IMR-90 (cell line): ENCODE results near the gene DGKG. TPM values are rescaled to one million over a fixed set of nuclear protein-coding genes. Genes with fewer than 3 reads are reported as not detected.

Experiments
- ATAC-seq: fragments of 200-7000 bp; cut with Tn5 transposase; 2 replicates; pipeline ENCODE4 v1.9.1; 2020; ENCODE audit warnings: low read depth, mild to moderate bottlenecking, moderate library complexity
- BruUV-seq: library from RNA; stranded (reverse); fragments of 400-500 nt; replicated peaks from 2 replicates; lab custom pipeline; 2021; lab: Mats Ljungman, UMichigan
- CTCF ChIA-PET: fragments of 300-600 bp; formaldehyde crosslinking; extraction: SDS; loops from one replicate; lab custom pipeline; 2021; ENCODE audit warnings: antibody characterized with exemption; lab: Yijun Ruan, JAX
- POLR2A ChIA-PET: fragments of 300-600 bp; sonication (Branson Sonifier 250); formaldehyde crosslinking; loops from one replicate; lab custom pipeline; 2022; ENCODE audit warnings: antibody characterized with exemption; ENCODE audit not compliant: unreplicated experiment; lab: Charles Lee
- DNase-seq: peaks from one replicate; pipeline ENCODE4 v3.0.0; 2013
- H2AFZ ChIP-seq: replicated peaks from 2 replicates; pipeline ENCODE3; 2013; ENCODE audit warnings: low read length, mild to moderate bottlenecking; ENCODE audit not compliant: poor library complexity
- H2AK5ac ChIP-seq: 2 replicates; pipeline ENCODE4 v1.6.1; 2013; ENCODE audit warnings: low read depth, low read length, inconsistent platforms
- H2AK9ac ChIP-seq: replicated peaks from 2 replicates; pipeline ENCODE3; 2013; ENCODE audit warnings: mild to moderate bottlenecking, low read depth, low read length, moderate library complexity; ENCODE audit not compliant: poor library complexity
- H2BK120ac ChIP-seq: 2 replicates; pipeline ENCODE4 v1.6.1; 2013; ENCODE audit warnings: low read depth, low read length, inconsistent platforms
- H2BK15ac ChIP-seq: 3 replicates; pipeline ENCODE4 v1.6.1; 2013; ENCODE audit warnings: low read depth, low read length, inconsistent platforms
- H2BK20ac ChIP-seq: 2 replicates; pipeline ENCODE4 v1.6.1; 2013; ENCODE audit warnings: low read depth, mild to moderate bottlenecking, inconsistent platforms, low read length, moderate library complexity
- H2BK5ac ChIP-seq: 2 replicates; pipeline ENCODE4 v1.6.1; 2013; ENCODE audit warnings: mild to moderate bottlenecking, low read depth, low read length, inconsistent platforms; ENCODE audit not compliant: poor library complexity, severe bottlenecking
- H3K14ac ChIP-seq: replicated peaks from 2 replicates; pipeline ENCODE4 v1.6.1; 2013; ENCODE audit warnings: low read depth, low read length, inconsistent platforms
- H3K18ac ChIP-seq: 2 replicates; pipeline ENCODE4 v1.6.1; 2013; ENCODE audit warnings: low read depth, low read length, control low read depth
- H3K23ac ChIP-seq: 2 replicates; pipeline ENCODE4 v1.6.1; 2013; ENCODE audit warnings: low read depth, low read length, inconsistent platforms
- H3K27ac ChIP-seq: 2 replicates; pipeline ENCODE4 v1.5.1; 2013; ENCODE audit warnings: mild to moderate bottlenecking, control low read depth, low read length; ENCODE audit not compliant: insufficient read depth
- H3K27me3 ChIP-seq: 2 replicates; pipeline ENCODE4 v1.6.1; 2013; ENCODE audit warnings: low read length; ENCODE audit not compliant: control insufficient read depth, insufficient read depth
- H3K36me3 ChIP-seq: 2 replicates; pipeline ENCODE4 v1.6.1; 2013; ENCODE audit warnings: low read length, mixed read lengths; ENCODE audit not compliant: control insufficient read depth, insufficient read depth
- H3K4ac ChIP-seq: 2 replicates; pipeline ENCODE4 v1.6.1; 2013; ENCODE audit warnings: low read depth, low read length, inconsistent platforms
- H3K4me1 ChIP-seq: 2 replicates; pipeline ENCODE4 v1.6.1; 2013; ENCODE audit warnings: low read length, mixed read lengths; ENCODE audit not compliant: control insufficient read depth, insufficient read depth
- H3K4me2 ChIP-seq: 2 replicates; pipeline ENCODE4 v1.6.1; 2013; ENCODE audit warnings: low read depth, mild to moderate bottlenecking, control low read depth, low read length, moderate library complexity
- H3K4me3 ChIP-seq: 2 replicates; pipeline ENCODE4 v1.5.1; 2013; ENCODE audit warnings: low read depth, mild to moderate bottlenecking, control low read depth, low read length, moderate library complexity; ENCODE audit not compliant: insufficient read depth
- H3K56ac ChIP-seq: 2 replicates; pipeline ENCODE4 v1.6.1; 2013; ENCODE audit warnings: low read length, inconsistent platforms; ENCODE audit not compliant: insufficient read depth; ENCODE audit errors: extremely low read depth
- H3K79me1 ChIP-seq, 2 experiments: 2 replicates each; pipeline ENCODE4 v1.6.1; 2013; ENCODE audit warnings: low read length in 2 of 2, inconsistent platforms in 1 of 2, low read depth in 1 of 2
- H3K9ac ChIP-seq: 2 replicates; pipeline ENCODE4 v1.6.1; 2013; ENCODE audit warnings: low read depth, low read length, control low read depth
- H3K9me1 ChIP-seq: 2 replicates; pipeline ENCODE4 v1.6.1; 2013; ENCODE audit warnings: low read length, inconsistent platforms; ENCODE audit not compliant: insufficient read depth
- H3K9me3 ChIP-seq: 2 replicates; pipeline ENCODE4 v1.6.1; 2013; ENCODE audit warnings: low read length; ENCODE audit not compliant: control insufficient read depth, insufficient read depth
- H4K20me1 ChIP-seq: 2 replicates; pipeline ENCODE4 v1.6.1; 2013; ENCODE audit warnings: low read length, inconsistent platforms; ENCODE audit not compliant: insufficient read depth
- H4K5ac ChIP-seq: 2 replicates; pipeline ENCODE4 v1.6.1; 2013; ENCODE audit warnings: mild to moderate bottlenecking, low read depth, low read length, control low read depth
- H4K8ac ChIP-seq, 2 experiments: 2 replicates each; pipeline ENCODE4 v1.6.1; 2013; ENCODE audit warnings: low read depth in 2 of 2, low read length in 2 of 2, control low read depth in 1 of 2, inconsistent platforms in 1 of 2
- H4K91ac ChIP-seq: 2 replicates; pipeline ENCODE4 v1.6.1; 2013; ENCODE audit warnings: low read depth, low read length, inconsistent platforms; ENCODE audit not compliant: insufficient read depth
- BHLHE40 ChIP-seq: fragments of 150-350 bp; IDR thresholded peaks from 2 replicates; pipeline ENCODE4 v1.6.1; 2016; ENCODE audit warnings: mild to moderate bottlenecking, low read depth, low read length
- CEBPB ChIP-seq: IDR thresholded peaks from 2 replicates; pipeline ENCODE4 v1.6.1; 2012; ENCODE audit warnings: low read depth, low read length, improper control_type of control experiment
- CHD1 ChIP-seq: IDR thresholded peaks from 2 replicates; pipeline ENCODE4 v1.6.1; 2012; ENCODE audit warnings: low read depth, low read length, improper control_type of control experiment
- ELK1 ChIP-seq: fragments of 150-350 bp; IDR thresholded peaks from 2 replicates; pipeline ENCODE4 v1.6.1; 2016; ENCODE audit warnings: low read depth, mild to moderate bottlenecking, low read length, moderate library complexity, borderline replicate concordance
- FOS ChIP-seq: fragments of 150-350 bp; IDR thresholded peaks from 2 replicates; pipeline ENCODE4 v1.6.1; 2016; ENCODE audit warnings: low read depth, low read length
- MAFK ChIP-seq: IDR thresholded peaks from 2 replicates; pipeline ENCODE4 v1.6.1; 2012; ENCODE audit warnings: low read depth, low read length, improper control_type of control experiment
- MAZ ChIP-seq: IDR thresholded peaks from 2 replicates; pipeline ENCODE4 v1.6.1; 2012; ENCODE audit warnings: low read depth, mild to moderate bottlenecking, low read length, improper control_type of control experiment, moderate library complexity, borderline replicate concordance
- MXI1 ChIP-seq: IDR thresholded peaks from 2 replicates; pipeline ENCODE4 v1.6.1; 2012; ENCODE audit warnings: low read depth, mild to moderate bottlenecking, low read length, moderate library complexity, borderline replicate concordance
- NFE2L2 ChIP-seq: fragments of 150-350 bp; IDR thresholded peaks from 2 replicates; pipeline ENCODE4 v1.6.1; 2016; ENCODE audit warnings: low read depth, mild to moderate bottlenecking, low read length
- POLR2A ChIP-seq: IDR thresholded peaks from 2 replicates; pipeline ENCODE4 v1.6.1; 2012; ENCODE audit warnings: mild to moderate bottlenecking, low read depth, low read length
- RAD21 ChIP-seq: IDR thresholded peaks from 2 replicates; pipeline ENCODE4 v1.6.1; 2012; ENCODE audit warnings: low read length, improper control_type of control experiment
- RCOR1 ChIP-seq: IDR thresholded peaks from 2 replicates; pipeline ENCODE4 v1.6.1; 2012; ENCODE audit warnings: mild to moderate bottlenecking, low read length, improper control_type of control experiment; ENCODE audit not compliant: insufficient replicate concordance
- RFX5 ChIP-seq: IDR thresholded peaks from 2 replicates; pipeline ENCODE4 v1.8.0; 2012; ENCODE audit warnings: low read depth, mild to moderate bottlenecking, low read length, moderate library complexity
- SMC3 ChIP-seq: fragments of 150-350 bp; IDR thresholded peaks from 2 replicates; pipeline ENCODE4 v1.6.1; 2016; ENCODE audit warnings: low read depth, mild to moderate bottlenecking, antibody characterized with exemption, low read length, moderate library complexity
- WGBS, 2 experiments: methylation state at CpG; one replicate each; pipeline versions ENCODE4 v1.1.5 to v1.1.7; 2013; ENCODE audit warnings: missing lambda C conversion rate in 2 of 2; ENCODE audit not compliant: insufficient read length in 1 of 2; ENCODE audit errors: extremely low coverage in 2 of 2; 5-methylcytosine and 5-hydroxymethylcytosine counted together
- dilution Hi-C: fragments of 300-500 bp; cut with HindIII; formaldehyde crosslinking; loops from one replicate; pipeline ENCODE4 v1.14.3; 2018; ENCODE audit warnings: low sequenced_read_pairs; ENCODE audit not compliant: unreplicated experiment
- in situ Hi-C: fragments of 300-500 bp; cut with MboI; formaldehyde crosslinking; loops from 3 replicates; pipeline ENCODE4 v1.14.3; 2019; ENCODE audit warnings: low sequenced_read_pairs, inconsistent platforms, mixed read lengths
- intact Hi-C: fragments of 100-400 bp; cut with micrococcal nuclease; formaldehyde crosslinking; loops from 2 replicates; pipeline ENCODE4 v1.10.0; 2022
- polyA plus RNA-seq, 3 experiments: library from polyadenylated mRNA; depleted of rRNA; stranded (reverse); fragments of >200 nt; gene quantifications; 2 replicates each; pipeline ENCODE4 v1.2.3, GENCODE V29; 2012; ENCODE audit warnings: low replicate concordance in 1 of 3
- total RNA-seq: library from RNA; depleted of rRNA; stranded (reverse); fragments of >200 nt; gene quantifications from 2 replicates; pipeline ENCODE4 v1.2.3, GENCODE V29; 2012
- TF ChIP-seq, protein P1 (sequence below): fragments of 150-350 bp; IDR thresholded peaks from 2 replicates; pipeline ENCODE4 v1.6.1; 2017; ENCODE audit warnings: mild to moderate bottlenecking, antibody characterized with exemption, low read length, low read depth
- TF ChIP-seq, protein P2 (sequence below): conservative IDR thresholded peaks from 2 replicates; pipeline ENCODE4 v1.5.1; 2012; ENCODE audit warnings: mild to moderate bottlenecking, low read depth, low read length, improper control_type of control experiment

The DGKG gene
- total and polyA plus RNA-seq, 2 of the 4 experiments (the other 2 are of a cell fraction): 1.2 to 4.1 TPM

- Histone ChIP-seq H3K4me2 (no peak overlapping the region), H4K8ac (no peak overlapping the region), H3K36me3 (no peaks in the 10 kb centered on the region), H4K91ac (no peak overlapping the region), H2BK120ac (no peak overlapping the region), H3K9ac (no peak overlapping the region), H3K79me1 (no peaks in the 10 kb centered on the region), H3K9me1 (no peaks in the 10 kb centered on the region), H4K20me1 (no peaks in the 10 kb centered on the region), H3K18ac (no peak overlapping the region), H3K14ac (no peak overlapping the region), H2AK9ac (no peak overlapping the region), H3K56ac (no peak overlapping the region), H3K27ac (no peak overlapping the region), H2BK20ac (no peak overlapping the region), H3K4me1 (no peaks in the 10 kb centered on the region), H3K4ac (no peak overlapping the region), H2BK5ac (no peak overlapping the region), H2BK15ac (no peak overlapping the region), H2AFZ (no peak overlapping the region), H3K23ac (no peak overlapping the region), H3K27me3 (peaks cover 19% of the 10 kb centered on the region), H2AK5ac (no peak overlapping the region), H3K9me3 (no peaks in the 10 kb centered on the region), H4K5ac (no peak overlapping the region), H3K4me3 (no peak overlapping the region)
- intact Hi-C loops (no loop called here), in situ Hi-C loops (no loop called here), dilution Hi-C loops (no loop called here)
- no TSS peak for BruUV-seq
- 76% methylated on average over 4 of the region's 15 CpGs; no CpG with 5 or more reads in 1 of the 2 experiments for WGBS, 2 experiments
- ATAC-seq (no peak), DNase-seq (no peak)
- ChIA-PET CTCF (no interaction called here), POLR2A (no interaction called here)
- TF ChIP-seq MAZ (no peak), MAFK (no peak), FOS (no peak), BHLHE40 (no peak), RAD21 (no peak), NFE2L2 (no peak), CEBPB (no peak), RCOR1 (no peak), SMC3 (no peak), ELK1 (no peak), MXI1 (no peak), RFX5 (no peak), POLR2A (no peak), CHD1 (no peak)
- TF ChIP-seq, protein P1, sequence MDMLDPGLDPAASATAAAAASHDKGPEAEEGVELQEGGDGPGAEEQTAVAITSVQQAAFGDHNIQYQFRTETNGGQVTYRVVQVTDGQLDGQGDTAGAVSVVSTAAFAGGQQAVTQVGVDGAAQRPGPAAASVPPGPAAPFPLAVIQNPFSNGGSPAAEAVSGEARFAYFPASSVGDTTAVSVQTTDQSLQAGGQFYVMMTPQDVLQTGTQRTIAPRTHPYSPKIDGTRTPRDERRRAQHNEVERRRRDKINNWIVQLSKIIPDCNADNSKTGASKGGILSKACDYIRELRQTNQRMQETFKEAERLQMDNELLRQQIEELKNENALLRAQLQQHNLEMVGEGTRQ: no peak
- TF ChIP-seq, protein P2, sequence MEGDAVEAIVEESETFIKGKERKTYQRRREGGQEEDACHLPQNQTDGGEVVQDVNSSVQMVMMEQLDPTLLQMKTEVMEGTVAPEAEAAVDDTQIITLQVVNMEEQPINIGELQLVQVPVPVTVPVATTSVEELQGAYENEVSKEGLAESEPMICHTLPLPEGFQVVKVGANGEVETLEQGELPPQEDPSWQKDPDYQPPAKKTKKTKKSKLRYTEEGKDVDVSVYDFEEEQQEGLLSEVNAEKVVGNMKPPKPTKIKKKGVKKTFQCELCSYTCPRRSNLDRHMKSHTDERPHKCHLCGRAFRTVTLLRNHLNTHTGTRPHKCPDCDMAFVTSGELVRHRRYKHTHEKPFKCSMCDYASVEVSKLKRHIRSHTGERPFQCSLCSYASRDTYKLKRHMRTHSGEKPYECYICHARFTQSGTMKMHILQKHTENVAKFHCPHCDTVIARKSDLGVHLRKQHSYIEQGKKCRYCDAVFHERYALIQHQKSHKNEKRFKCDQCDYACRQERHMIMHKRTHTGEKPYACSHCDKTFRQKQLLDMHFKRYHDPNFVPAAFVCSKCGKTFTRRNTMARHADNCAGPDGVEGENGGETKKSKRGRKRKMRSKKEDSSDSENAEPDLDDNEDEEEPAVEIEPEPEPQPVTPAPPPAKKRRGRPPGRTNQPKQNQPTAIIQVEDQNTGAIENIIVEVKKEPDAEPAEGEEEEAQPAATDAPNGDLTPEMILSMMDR: no peak
These were observed 212.6 kb downstream of the DGKG start for GRCh38 chr3:186149319-186149960.
